ENCODE data around the gene EMP2.

Gene EMP2

GRCh38 chr16:10600782-10601443, 20.5 kb upstream of the EMP2 start:
- TF ChIP-seq CTCF (IDR thresholded peaks at IDR 0.05; ENCODE audit: low read length, missing control alignments): no peak
- H3K4me3 ChIP-seq (replicated peaks; ENCODE audit: low read depth, low read length): no peak overlapping the region
- no peak for DNase-seq (ENCODE audit: low read depth)

- DNase-seq (ENCODE audit: low read depth): no peak
- TF ChIP-seq CTCF (IDR thresholded peaks at IDR 0.05; ENCODE audit: low read length, missing control alignments): no peak
These were observed 19.2 kb upstream of the EMP2 start for GRCh38 chr16:10599626-10600025.

GRCh38 chr16:10598157-10598556, 17.8 kb upstream of the EMP2 start:
- TF ChIP-seq CTCF (IDR thresholded peaks at IDR 0.05; ENCODE audit: low read length, missing control alignments): no peak
- no peak overlapping the region for H3K4me3 ChIP-seq (replicated peaks; ENCODE audit: low read depth, low read length)
- DNase-seq (ENCODE audit: low read depth): no peak

More at GRCh38 chr16:10599626-10600025, 19.2 kb upstream of the EMP2 start:
- no peak overlapping the region for H3K4me3 ChIP-seq (replicated peaks; ENCODE audit: low read depth, low read length)

GRCh38 chr16:10597187-10597601, 16.8 kb upstream of the EMP2 start:
- no peak for TF ChIP-seq CTCF (IDR thresholded peaks at IDR 0.05; ENCODE audit: low read length, missing control alignments)
- H3K4me3 ChIP-seq (replicated peaks; ENCODE audit: low read depth, low read length): no peak overlapping the region
- no peak for DNase-seq (ENCODE audit: low read depth)

- DNase-seq (ENCODE audit: low read depth): no peak
- H3K4me3 ChIP-seq (replicated peaks; ENCODE audit: low read depth, low read length): no peak overlapping the region
- TF ChIP-seq CTCF (IDR thresholded peaks at IDR 0.05; ENCODE audit: low read length, missing control alignments): no peak
These were observed 14.0 kb upstream of the EMP2 start for GRCh38 chr16:10594312-10594950.

GRCh38 chr16:10592611-10593010, 12.2 kb upstream of the EMP2 start:
- DNase-seq (ENCODE audit: low read depth): no peak
- no peak for TF ChIP-seq CTCF (IDR thresholded peaks at IDR 0.05; ENCODE audit: low read length, missing control alignments)
- no peak overlapping the region for H3K4me3 ChIP-seq (replicated peaks; ENCODE audit: low read depth, low read length)

GRCh38 chr16:10590342-10590741, 9.9 kb upstream of the EMP2 start:
- H3K4me3 ChIP-seq (replicated peaks; ENCODE audit: low read depth, low read length): no peak overlapping the region
- no peak for TF ChIP-seq CTCF (IDR thresholded peaks at IDR 0.05; ENCODE audit: low read length, missing control alignments)
- no peak for DNase-seq (ENCODE audit: low read depth)
